PC-3 (cell line): ENCODE measurements around the gene EGLN1.

Experiments
- EZH2 ChIP-seq: fragments of 300-600 bp; sonication (generic); IDR thresholded peaks from one replicate; pipeline ENCODE4 v1.6.1; 2017; ENCODE audit warnings: antibody characterized with exemption, mild to moderate bottlenecking, low read length; ENCODE audit not compliant: unreplicated experiment
- TF ChIP-seq, protein P1 (sequence below): fragments of 300-600 bp; sonication (generic); conservative IDR thresholded peaks from 2 replicates; pipeline ENCODE4 v1.5.1; 2017; ENCODE audit warnings: antibody characterized with exemption, low read depth, mild to moderate bottlenecking, low read length

DNA sequence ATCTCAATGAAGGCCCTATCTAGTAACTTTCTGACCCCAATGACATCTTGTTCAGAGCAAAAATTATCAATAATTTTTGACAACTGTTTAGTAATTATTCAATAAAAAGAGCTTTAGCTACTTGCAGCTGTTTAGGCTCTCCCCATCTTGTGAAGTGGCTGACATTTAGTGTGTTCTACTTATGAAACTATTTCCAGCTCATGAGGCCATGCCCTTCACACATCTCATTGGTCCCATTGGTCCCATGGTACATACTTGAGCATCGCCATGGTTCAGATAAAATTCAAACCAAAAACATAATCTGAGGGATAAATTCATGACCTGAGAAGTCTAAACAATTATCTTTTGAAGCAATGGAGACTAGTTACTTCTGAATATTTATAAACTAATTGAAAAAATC, 59.8 kb downstream of the EGLN1 start:
- TF ChIP-seq, protein P1, sequence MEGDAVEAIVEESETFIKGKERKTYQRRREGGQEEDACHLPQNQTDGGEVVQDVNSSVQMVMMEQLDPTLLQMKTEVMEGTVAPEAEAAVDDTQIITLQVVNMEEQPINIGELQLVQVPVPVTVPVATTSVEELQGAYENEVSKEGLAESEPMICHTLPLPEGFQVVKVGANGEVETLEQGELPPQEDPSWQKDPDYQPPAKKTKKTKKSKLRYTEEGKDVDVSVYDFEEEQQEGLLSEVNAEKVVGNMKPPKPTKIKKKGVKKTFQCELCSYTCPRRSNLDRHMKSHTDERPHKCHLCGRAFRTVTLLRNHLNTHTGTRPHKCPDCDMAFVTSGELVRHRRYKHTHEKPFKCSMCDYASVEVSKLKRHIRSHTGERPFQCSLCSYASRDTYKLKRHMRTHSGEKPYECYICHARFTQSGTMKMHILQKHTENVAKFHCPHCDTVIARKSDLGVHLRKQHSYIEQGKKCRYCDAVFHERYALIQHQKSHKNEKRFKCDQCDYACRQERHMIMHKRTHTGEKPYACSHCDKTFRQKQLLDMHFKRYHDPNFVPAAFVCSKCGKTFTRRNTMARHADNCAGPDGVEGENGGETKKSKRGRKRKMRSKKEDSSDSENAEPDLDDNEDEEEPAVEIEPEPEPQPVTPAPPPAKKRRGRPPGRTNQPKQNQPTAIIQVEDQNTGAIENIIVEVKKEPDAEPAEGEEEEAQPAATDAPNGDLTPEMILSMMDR: no peak
- no peak for TF ChIP-seq EZH2
